HepG2 (cell line): ENCODE measurements around the gene PCCB. TPM values are rescaled to one million over a fixed set of nuclear protein-coding genes. Genes with fewer than 3 reads are reported as not detected.

Experiments
- ATAC-seq: fragments of 200-7000 bp; cut with Tn5 transposase; 3 replicates; pipeline ENCODE4 v1.9.1; 2020; ENCODE audit warnings: mild to moderate bottlenecking, moderate library complexity
- BruUV-seq: library from RNA; stranded (reverse); fragments of 400-500 nt; replicated peaks from 2 replicates; lab custom pipeline; 2021; lab: Mats Ljungman, UMichigan
- CTCF ChIA-PET: fragments of 300-600 bp; formaldehyde crosslinking; extraction: SDS; loops from one replicate; lab custom pipeline; 2021; ENCODE audit warnings: low total read pairs, inconsistent platforms, low intra/inter-chr PET ratio; lab: Yijun Ruan, JAX
- POLR2A ChIA-PET: fragments of 350-600 bp; sonication (Branson Sonifier 250); formaldehyde crosslinking; loops from one replicate; lab custom pipeline; 2020; ENCODE audit warnings: antibody characterized with exemption, inconsistent platforms; lab: Yijun Ruan, JAX
- DNase-seq: peaks from one replicate; pipeline ENCODE4 v3.0.0-alpha.2; 2015; ENCODE audit warnings: low spot score
- FAIRE-seq: peaks from 3 replicates; lab custom pipeline; 2011; peaks lifted over from hg19 to GRCh38; lab: Jason Lieb, UNC
- H2AFZ ChIP-seq: one replicate; pipeline ENCODE4 v1.6.1; 2011; ENCODE audit warnings: low read length, inconsistent platforms
- H3K27ac ChIP-seq: fragments of 300-600 bp; 3 replicates; pipeline ENCODE4 v1.8.0; 2011; ENCODE audit warnings: mixed run types, mild to moderate bottlenecking, mixed read lengths, low read length, inconsistent platforms; ENCODE audit not compliant: insufficient read depth; ENCODE audit errors: extremely low read length
- H3K27me3 ChIP-seq, 2 experiments: fragments of 200-600 bp in 1 of 2; 2 replicates in 1 of 2; 3 replicates in 1 of 2; pipeline versions ENCODE4 v1.6.0 to v1.8.0; 2011; ENCODE audit warnings: low read length in 2 of 2, mild to moderate bottlenecking in 2 of 2, moderate library complexity in 2 of 2, inconsistent platforms in 1 of 2; ENCODE audit not compliant: insufficient read depth in 2 of 2, control insufficient read depth in 1 of 2
- H3K36me3 ChIP-seq, 2 experiments: fragments of 200-600 bp in 1 of 2; replicated peaks in 1 of 2; 2 replicates in 1 of 2; 3 replicates in 1 of 2; pipeline versions ENCODE4 v1.5.1 to v1.8.0; 2011; ENCODE audit warnings: low read length in 2 of 2, inconsistent platforms in 1 of 2; ENCODE audit not compliant: insufficient read depth in 2 of 2, control insufficient read depth in 1 of 2
- H3K4me1 ChIP-seq: 2 replicates; pipeline ENCODE4 v1.5.1; 2012; ENCODE audit warnings: low read length, inconsistent platforms; ENCODE audit not compliant: insufficient read depth
- H3K4me2 ChIP-seq: 2 replicates; pipeline ENCODE4 v1.6.0; 2011; ENCODE audit warnings: low read depth, low read length, inconsistent platforms
- H3K4me3 ChIP-seq, 3 experiments: fragments of 200-600 bp in 1 of 3; sonication (generic), shearing (Covaris generic) in 1 of 3; replicated peaks in 1 of 3; 2 replicates each; pipeline ENCODE4 v1.5.1; 2011 to 2016; ENCODE audit warnings: low read length in 3 of 3, inconsistent platforms in 2 of 3, low read depth in 2 of 3, mild to moderate bottlenecking in 2 of 3, control low read depth in 1 of 3, mixed read lengths in 1 of 3; ENCODE audit not compliant: insufficient read depth in 1 of 3
- H3K79me2 ChIP-seq: one replicate; pipeline ENCODE4 v1.6.1; 2011; ENCODE audit warnings: low read length, inconsistent platforms; ENCODE audit not compliant: insufficient read depth
- H3K9ac ChIP-seq: 2 replicates; pipeline ENCODE4 v1.6.0; 2011; ENCODE audit warnings: mild to moderate bottlenecking, low read depth, low read length, inconsistent platforms; ENCODE audit not compliant: insufficient read depth
- H3K9me3 ChIP-seq: 2 replicates; pipeline ENCODE4 v1.5.1; 2012; ENCODE audit warnings: mild to moderate bottlenecking, low read length
- H4K20me1 ChIP-seq: 2 replicates; pipeline ENCODE4 v1.6.0; 2011; ENCODE audit warnings: inconsistent platforms, mild to moderate bottlenecking, low read length, moderate library complexity; ENCODE audit not compliant: insufficient read depth
- AGO2 ChIP-seq: fragments of 200-400 bp; formaldehyde crosslinking; optimal IDR thresholded peaks from 2 replicates; pipeline ENCODE3; 2017; ENCODE audit warnings: mild to moderate bottlenecking, low read depth, low read length, moderate library complexity
- BORCS8-MEF2B ChIP-seq: sonication (generic); formaldehyde crosslinking; IDR thresholded peaks from 2 replicates; pipeline ENCODE4 v1.8.0; 2022; ENCODE audit warnings: mild to moderate bottlenecking, missing genetic modification reagents
- CEBPB ChIP-seq: IDR thresholded peaks from 2 replicates; pipeline ENCODE4 v1.6.1; 2011; ENCODE audit warnings: low read depth, low read length, improper control_type of control experiment, borderline replicate concordance
- CEBPZ ChIP-seq: IDR thresholded peaks from 2 replicates; pipeline ENCODE4 v1.6.1; 2012; ENCODE audit warnings: low read length, improper control_type of control experiment
- NFYC ChIP-seq: IDR thresholded peaks from 2 replicates; pipeline ENCODE4 v1.6.1; 2016; ENCODE audit warnings: missing genetic modification reagents, missing compliant biosample characterization
- RXRA ChIP-seq: sonication (generic); formaldehyde crosslinking; IDR thresholded peaks from 2 replicates; pipeline ENCODE4 v1.5.1; 2020; ENCODE audit warnings: missing genetic modification reagents
- ZMAT3 ChIP-seq: sonication (generic); formaldehyde crosslinking; conservative IDR thresholded peaks from 2 replicates; pipeline ENCODE4 v1.7.0; 2021; ENCODE audit warnings: missing genetic modification reagents
- ZMYM4 ChIP-seq: sonication (generic); formaldehyde crosslinking; IDR thresholded peaks from 2 replicates; pipeline ENCODE4 v1.8.1; 2023; ENCODE audit warnings: mild to moderate bottlenecking, missing genetic modification reagents
- ZNF232 ChIP-seq: sonication (generic); formaldehyde crosslinking; IDR thresholded peaks from 2 replicates; pipeline ENCODE4 v1.4.0; 2020; ENCODE audit warnings: missing genetic modification reagents, borderline replicate concordance
- ZNF468 ChIP-seq: sonication (generic); formaldehyde crosslinking; IDR thresholded peaks from 2 replicates; pipeline ENCODE4 v1.8.0; 2022; ENCODE audit warnings: mild to moderate bottlenecking, moderate library complexity, missing genetic modification reagents
- ZNF670 ChIP-seq: sonication (generic); formaldehyde crosslinking; IDR thresholded peaks from 2 replicates; pipeline ENCODE4 v1.8.0; 2022; ENCODE audit warnings: mild to moderate bottlenecking, missing genetic modification reagents, borderline replicate concordance
- ZNF740 ChIP-seq: sonication (generic); formaldehyde crosslinking; IDR thresholded peaks from 2 replicates; pipeline ENCODE4 v1.4.0; 2020; ENCODE audit warnings: missing genetic modification reagents
- ZZZ3 ChIP-seq: sonication (generic); formaldehyde crosslinking; IDR thresholded peaks from 2 replicates; pipeline ENCODE4 v1.4.0; 2020; ENCODE audit warnings: missing genetic modification reagents, mild to moderate bottlenecking, borderline replicate concordance
- WGBS: methylation state at CpG from one replicate; pipeline ENCODE4 v1.1.6; 2017; ENCODE audit warnings: low lambda C conversion rate; 5-methylcytosine and 5-hydroxymethylcytosine counted together
- in situ Hi-C: cut with HindIII; loops from 2 replicates; pipeline ENCODE4 v1.10.0; 2017; ENCODE audit warnings: low pct_unique_long_range_greater_than_20kb; ENCODE audit not compliant: extremely low pct_ligation_motif_present
- intact Hi-C: fragments of 100-400 bp; cut with micrococcal nuclease; formaldehyde crosslinking; loops from one replicate; pipeline ENCODE4 v1.10.0; 2022; ENCODE audit not compliant: unreplicated experiment
- polyA plus RNA-seq, 8 experiments: library from polyadenylated mRNA; depleted of rRNA in 3 of 8; stranded (reverse) in 7 of 8; unstranded in 1 of 8; fragments of >200 nt; fragmentation: Illumina TruSeq in 4 of 8; extraction: Trizol in 4 of 8; gene quantifications; 2 replicates each; pipeline versions ENCODE4 v1.2.1 to v1.2.3, GENCODE V29; 2011 to 2016; ENCODE audit warnings: low read depth in 4 of 8, missing spikeins in 1 of 8, mixed read lengths in 1 of 8; ENCODE audit not compliant: insufficient read depth in 1 of 8
- total RNA-seq, 5 experiments: library from RNA; depleted of rRNA; stranded (reverse); fragments of >200 nt; fragmentation: Illumina TruSeq; extraction: Trizol; gene quantifications; 2 replicates each; pipeline ENCODE4 v1.2.3, GENCODE V29; 2016; ENCODE audit warnings: low read depth in 1 of 5
- TF ChIP-seq, protein P1 (sequence below): sonication (generic); formaldehyde crosslinking; IDR thresholded peaks from 2 replicates; pipeline ENCODE4 v1.4.0; 2020; ENCODE audit warnings: mild to moderate bottlenecking, missing genetic modification reagents

The PCCB gene
- total and polyA plus RNA-seq, 2 of the 13 experiments (the other 11 are each of a cell fraction or from before 2014, with no cell fraction given): 84.1 to 88.7 TPM

DNA sequence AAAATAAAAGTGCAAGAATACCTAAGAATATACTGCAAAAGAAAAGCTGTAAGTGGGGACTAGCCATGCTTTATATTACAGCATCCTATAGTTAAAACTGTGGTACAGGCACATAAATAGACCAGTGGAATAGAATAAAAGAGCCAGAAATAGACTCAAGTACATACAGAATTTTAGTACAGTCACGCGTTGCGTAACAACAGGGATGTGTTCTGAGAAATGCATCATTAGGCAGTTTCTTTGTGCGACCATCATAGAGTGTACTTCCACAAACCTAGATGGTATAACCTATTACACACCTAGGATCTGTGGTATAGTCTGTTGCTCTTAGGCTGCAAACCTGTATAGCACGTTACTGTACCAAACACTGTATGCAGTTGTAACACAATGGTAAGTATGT lies 61.8 kb downstream of the PCCB start:
- no peaks in the 10 kb centered on the region for H4K20me1 ChIP-seq
- BruUV-seq: no TSS peak
- H3K4me1 ChIP-seq: no peaks in the 10 kb centered on the region
- FAIRE-seq (no peak), ATAC-seq (no peak), DNase-seq (no peak)
- ChIA-PET CTCF (no interaction called here), POLR2A (no interaction called here)
- H3K4me3 ChIP-seq: no peak overlapping the region
- no peak overlapping the region for H3K4me2 ChIP-seq
- no peaks in the 10 kb centered on the region for H3K27me3 ChIP-seq
- H3K27ac ChIP-seq: no peak overlapping the region
- in situ Hi-C loops: no loop called here
- 89% methylated on average over 5 of the region's 5 CpGs for WGBS
- H3K9me3 ChIP-seq: no peaks in the 10 kb centered on the region
- TF ChIP-seq CEBPB: peak; percentile 74
- no peak for TF ChIP-seq ZMAT3 (CRISPR knock-in tag)
- no peak overlapping the region for H3K9ac ChIP-seq
- no peaks in the 10 kb centered on the region for H3K79me2 ChIP-seq
- H2AFZ ChIP-seq: no peak overlapping the region
- peaks cover 3% of the 10 kb centered on the region in 2 experiments; a peak in 1 of 5 replicates for H3K36me3 ChIP-seq
- intact Hi-C loops: no loop called here

GRCh38 chr3:136326316-136326715 lies 76.2 kb downstream of the PCCB start:
- in situ Hi-C loops: no loop called here
- Histone ChIP-seq H3K27ac (no peak overlapping the region), H3K9me3 (peaks cover 20% of the 10 kb centered on the region; the same call in 1 of the 2 replicates), H3K9ac (no peak overlapping the region), H3K4me3 (no peak overlapping the region), H3K36me3 (peaks cover 15 to 46% of the 10 kb centered on the region in 2 experiments; a peak in 4 of 5 replicates), H3K27me3 (no peaks in the 10 kb centered on the region), H3K4me2 (no peak overlapping the region), H4K20me1 (no peaks in the 10 kb centered on the region), H3K4me1 (no peaks in the 10 kb centered on the region), H2AFZ (no peak overlapping the region), H3K79me2 (no peaks in the 10 kb centered on the region)
- ChIA-PET CTCF (no interaction called here), POLR2A (no interaction called here)
- intact Hi-C loops: no loop called here
- no peak for ATAC-seq
- BruUV-seq: no TSS peak
- FAIRE-seq: no peak
- no peak for DNase-seq
- WGBS: 98% methylated on average over 5 of the region's 5 CpGs
- TF ChIP-seq AGO2 (no peak), ZNF232 (CRISPR knock-in tag) (no peak), BORCS8-MEF2B (no peak), ZNF468 (CRISPR knock-in tag) (no peak), ZNF670 (no peak), RXRA (CRISPR knock-in tag) (no peak), ZNF740 (CRISPR knock-in tag) (no peak), ZMYM4 (CRISPR knock-in tag) (no peak), CEBPZ (no peak), NFYC (CRISPR knock-in tag) (no peak), ZZZ3 (no peak)
- TF ChIP-seq, protein P1, sequence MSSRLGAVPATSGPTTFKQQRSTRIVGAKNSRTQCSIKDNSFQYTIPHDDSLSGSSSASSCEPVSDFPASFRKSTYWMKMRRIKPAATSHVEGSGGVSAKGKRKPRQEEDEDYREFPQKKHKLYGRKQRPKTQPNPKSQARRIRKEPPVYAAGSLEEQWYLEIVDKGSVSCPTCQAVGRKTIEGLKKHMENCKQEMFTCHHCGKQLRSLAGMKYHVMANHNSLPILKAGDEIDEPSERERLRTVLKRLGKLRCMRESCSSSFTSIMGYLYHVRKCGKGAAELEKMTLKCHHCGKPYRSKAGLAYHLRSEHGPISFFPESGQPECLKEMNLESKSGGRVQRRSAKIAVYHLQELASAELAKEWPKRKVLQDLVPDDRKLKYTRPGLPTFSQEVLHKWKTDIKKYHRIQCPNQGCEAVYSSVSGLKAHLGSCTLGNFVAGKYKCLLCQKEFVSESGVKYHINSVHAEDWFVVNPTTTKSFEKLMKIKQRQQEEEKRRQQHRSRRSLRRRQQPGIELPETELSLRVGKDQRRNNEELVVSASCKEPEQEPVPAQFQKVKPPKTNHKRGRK (CRISPR knock-in tag): no peak
